ENCODE data around the gene SMCO1. TPM values are rescaled to one million over a fixed set of nuclear protein-coding genes. Genes with fewer than 3 reads are reported as not detected.

The SMCO1 gene
- total RNA-seq, 1 donor from 2014 or later, result not detected

DNA sequence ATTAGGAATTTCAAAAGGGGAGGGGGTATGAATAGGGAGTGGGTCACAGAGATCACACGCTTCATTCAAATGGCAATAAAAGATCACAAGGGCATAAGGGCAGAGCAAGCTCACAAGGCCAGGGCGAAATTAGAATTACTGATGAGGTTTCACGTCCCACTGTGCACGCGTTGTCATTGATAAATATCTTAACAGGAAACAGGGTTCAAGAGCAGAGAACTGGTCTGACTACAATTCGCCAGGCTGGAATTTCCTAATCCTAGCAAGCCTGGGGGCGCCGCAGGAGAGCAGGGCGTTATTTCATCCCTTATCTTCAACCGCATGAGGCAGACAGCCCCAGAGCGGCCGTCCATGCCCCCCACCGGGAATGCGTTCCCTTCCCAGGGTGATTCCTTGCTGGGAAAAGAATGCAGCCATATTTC lies 18.1 kb upstream of the SMCO1 start:
- H3K27me3 Mint-ChIP-seq, result peaks cover 7% of the 10 kb centered on the region
- no peak for DNase-seq (ENCODE audit: low spot score, unreplicated experiment)
- H3K4me1 Mint-ChIP-seq (ENCODE audit: low read depth), result no peaks in the 10 kb centered on the region
- TF ChIP-seq, protein P1, sequence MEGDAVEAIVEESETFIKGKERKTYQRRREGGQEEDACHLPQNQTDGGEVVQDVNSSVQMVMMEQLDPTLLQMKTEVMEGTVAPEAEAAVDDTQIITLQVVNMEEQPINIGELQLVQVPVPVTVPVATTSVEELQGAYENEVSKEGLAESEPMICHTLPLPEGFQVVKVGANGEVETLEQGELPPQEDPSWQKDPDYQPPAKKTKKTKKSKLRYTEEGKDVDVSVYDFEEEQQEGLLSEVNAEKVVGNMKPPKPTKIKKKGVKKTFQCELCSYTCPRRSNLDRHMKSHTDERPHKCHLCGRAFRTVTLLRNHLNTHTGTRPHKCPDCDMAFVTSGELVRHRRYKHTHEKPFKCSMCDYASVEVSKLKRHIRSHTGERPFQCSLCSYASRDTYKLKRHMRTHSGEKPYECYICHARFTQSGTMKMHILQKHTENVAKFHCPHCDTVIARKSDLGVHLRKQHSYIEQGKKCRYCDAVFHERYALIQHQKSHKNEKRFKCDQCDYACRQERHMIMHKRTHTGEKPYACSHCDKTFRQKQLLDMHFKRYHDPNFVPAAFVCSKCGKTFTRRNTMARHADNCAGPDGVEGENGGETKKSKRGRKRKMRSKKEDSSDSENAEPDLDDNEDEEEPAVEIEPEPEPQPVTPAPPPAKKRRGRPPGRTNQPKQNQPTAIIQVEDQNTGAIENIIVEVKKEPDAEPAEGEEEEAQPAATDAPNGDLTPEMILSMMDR (IDR thresholded peaks at IDR 0.05; ENCODE audit: unreplicated experiment), result no peak
- H3K36me3 Mint-ChIP-seq (ENCODE audit: insufficient read depth), result peaks cover 3% of the 10 kb centered on the region
- H3K9me3 Mint-ChIP-seq (ENCODE audit: low read depth), result peaks cover 14% of the 10 kb centered on the region
- H3K4me3 Mint-ChIP-seq (ENCODE audit: low read depth), result no peak overlapping the region
- H3K27ac Mint-ChIP-seq, result no peak overlapping the region

DNA sequence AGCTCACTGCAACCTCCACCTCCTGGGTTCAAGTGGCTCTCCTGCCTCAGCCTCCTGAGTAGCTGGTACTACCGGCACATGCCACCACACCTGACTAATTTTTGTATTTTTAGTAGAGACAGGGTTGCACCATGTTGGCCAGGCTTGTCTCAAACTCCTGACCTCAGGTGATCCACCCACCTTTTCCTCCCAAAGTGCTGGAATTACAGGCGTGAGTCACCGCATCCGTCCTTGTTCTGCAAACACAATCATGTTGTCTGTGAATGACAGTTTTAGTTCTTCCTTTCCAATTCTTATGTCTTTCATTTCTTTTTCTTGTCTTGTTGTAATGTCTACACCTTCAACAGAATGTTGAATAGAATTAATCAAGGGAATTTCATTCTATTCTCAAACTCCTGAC lies 16.3 kb upstream of the SMCO1 start:
- DNase-seq (ENCODE audit: low spot score, unreplicated experiment), result no peak
- H3K27me3 Mint-ChIP-seq, result peaks cover 11% of the 10 kb centered on the region
- H3K36me3 Mint-ChIP-seq (ENCODE audit: insufficient read depth), result peaks cover 3% of the 10 kb centered on the region
- H3K9me3 Mint-ChIP-seq (ENCODE audit: low read depth), result peaks cover 14% of the 10 kb centered on the region
- TF ChIP-seq, protein P1 (IDR thresholded peaks at IDR 0.05; ENCODE audit: unreplicated experiment), result no peak
- no peaks in the 10 kb centered on the region for H3K4me1 Mint-ChIP-seq (ENCODE audit: low read depth)
- H3K4me3 Mint-ChIP-seq (ENCODE audit: low read depth), result no peak overlapping the region
- no peak overlapping the region for H3K27ac Mint-ChIP-seq

DNA sequence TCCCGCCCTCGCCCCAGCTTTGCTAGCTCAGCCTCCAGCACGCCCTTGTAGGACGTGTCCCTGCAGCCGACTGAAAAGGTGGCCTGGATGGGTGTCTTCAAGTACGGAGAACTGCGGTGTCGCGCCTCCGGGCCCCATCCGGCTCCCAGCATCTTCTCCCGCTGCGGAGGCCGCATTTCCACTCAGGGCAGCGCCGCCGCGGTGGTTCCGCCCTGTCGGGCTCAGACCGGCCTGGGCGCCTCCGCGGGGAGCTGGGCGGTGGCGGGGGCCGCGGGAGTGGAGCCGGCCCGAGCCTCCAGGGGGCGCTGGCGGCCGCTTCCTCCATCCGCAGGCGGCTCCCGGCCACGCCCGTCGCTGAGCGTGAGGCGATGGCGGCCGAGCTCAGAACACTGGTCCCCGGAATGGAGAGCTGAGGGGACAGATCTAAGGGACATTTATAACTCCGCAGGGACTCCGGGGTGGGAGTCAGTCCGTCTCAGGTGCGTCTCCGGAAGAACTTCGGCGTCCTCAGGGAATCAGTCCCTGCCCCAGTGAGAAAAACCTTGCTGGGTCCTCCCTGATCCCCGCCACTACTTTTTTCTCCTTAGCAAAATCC lies 13.6 kb upstream of the SMCO1 start:
- H3K27me3 Mint-ChIP-seq, result peaks cover 13% of the 10 kb centered on the region
- H3K9me3 Mint-ChIP-seq (ENCODE audit: low read depth), result peaks cover 18% of the 10 kb centered on the region
- H3K4me1 Mint-ChIP-seq (ENCODE audit: low read depth), result no peaks in the 10 kb centered on the region
- H3K27ac Mint-ChIP-seq, result no peak overlapping the region
- TF ChIP-seq, protein P1 (IDR thresholded peaks at IDR 0.05; ENCODE audit: unreplicated experiment), result peak; percentile 81
- H3K36me3 Mint-ChIP-seq (ENCODE audit: insufficient read depth), result peaks cover 3% of the 10 kb centered on the region
- DNase-seq (ENCODE audit: low spot score, unreplicated experiment), result peak; percentile 68
- H3K4me3 Mint-ChIP-seq (ENCODE audit: low read depth), result peak overlapping the region; percentile 58

DNA sequence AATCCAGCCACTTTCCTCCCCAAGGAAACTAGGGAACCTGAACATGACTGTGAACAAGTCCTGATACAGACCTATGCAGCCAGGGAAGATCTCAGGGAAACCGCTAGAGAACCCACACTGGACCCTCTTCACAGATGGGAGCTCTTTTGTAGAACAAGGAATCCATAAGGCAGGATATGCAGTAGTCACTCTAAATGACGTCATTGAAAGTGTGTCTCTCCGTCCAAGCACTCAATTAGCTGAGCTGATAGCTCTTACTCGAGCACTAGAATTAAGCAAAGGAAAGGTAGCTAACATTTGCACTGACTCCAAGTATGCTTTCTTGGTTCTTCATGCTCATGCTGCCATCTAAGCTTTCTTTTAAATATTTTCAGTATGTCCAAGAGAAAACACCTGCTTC lies 10.0 kb upstream of the SMCO1 start:
- TF ChIP-seq, protein P1 (IDR thresholded peaks at IDR 0.05; ENCODE audit: unreplicated experiment), result no peak
- no peak for DNase-seq (ENCODE audit: low spot score, unreplicated experiment)
- peaks cover 7% of the 10 kb centered on the region for H3K27me3 Mint-ChIP-seq
- no peaks in the 10 kb centered on the region for H3K4me1 Mint-ChIP-seq (ENCODE audit: low read depth)
- no peak overlapping the region for H3K27ac Mint-ChIP-seq
- peaks cover 3% of the 10 kb centered on the region for H3K36me3 Mint-ChIP-seq (ENCODE audit: insufficient read depth)
- peaks cover 22% of the 10 kb centered on the region for H3K9me3 Mint-ChIP-seq (ENCODE audit: low read depth)
- no peak overlapping the region for H3K4me3 Mint-ChIP-seq (ENCODE audit: low read depth)

DNA sequence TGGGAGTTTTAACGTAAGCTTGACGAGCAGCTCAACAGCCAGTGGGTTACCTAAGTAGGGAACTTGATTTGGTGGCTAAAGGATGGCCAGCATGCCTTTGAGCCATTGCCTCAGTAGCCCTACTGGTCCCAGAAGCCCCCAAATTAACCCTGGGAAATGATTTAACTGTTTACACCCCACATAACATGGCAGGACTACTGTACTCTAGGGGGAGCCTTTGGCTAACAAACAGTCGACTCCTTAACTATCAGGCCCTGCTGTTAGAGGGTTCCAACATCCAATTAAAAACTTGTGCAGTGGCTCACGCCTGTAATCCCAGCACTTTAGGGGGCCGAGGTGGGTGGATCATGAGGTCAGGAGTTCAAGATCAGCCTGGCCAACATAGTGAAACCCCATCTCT lies 9.4 kb upstream of the SMCO1 start:
- H3K27me3 Mint-ChIP-seq, result peaks cover 7% of the 10 kb centered on the region
- peaks cover 28% of the 10 kb centered on the region for H3K9me3 Mint-ChIP-seq (ENCODE audit: low read depth)
- H3K4me1 Mint-ChIP-seq (ENCODE audit: low read depth), result no peaks in the 10 kb centered on the region
- no peak for DNase-seq (ENCODE audit: low spot score, unreplicated experiment)
- TF ChIP-seq, protein P1 (IDR thresholded peaks at IDR 0.05; ENCODE audit: unreplicated experiment), result no peak
- no peak overlapping the region for H3K27ac Mint-ChIP-seq
- no peak overlapping the region for H3K4me3 Mint-ChIP-seq (ENCODE audit: low read depth)
- peaks cover 3% of the 10 kb centered on the region for H3K36me3 Mint-ChIP-seq (ENCODE audit: insufficient read depth)
